IMR-90 (cell line): ENCODE results near the gene ORC4.

Experiments
- CTCF ChIP-seq: conservative IDR thresholded peaks from 2 replicates; pipeline ENCODE4 v1.5.1; 2012; ENCODE audit warnings: mild to moderate bottlenecking, low read depth, low read length, improper control_type of control experiment
- MAFK ChIP-seq: IDR thresholded peaks from 2 replicates; pipeline ENCODE4 v1.6.1; 2012; ENCODE audit warnings: low read depth, low read length, improper control_type of control experiment
- POLR2A ChIP-seq: IDR thresholded peaks from 2 replicates; pipeline ENCODE4 v1.6.1; 2012; ENCODE audit warnings: mild to moderate bottlenecking, low read depth, low read length

GRCh38 chr2:148042219-148042618 is 21.7 kb upstream of the ORC4 start:
- TF ChIP-seq CTCF: no peak
- no peak for TF ChIP-seq POLR2A
- no peak for TF ChIP-seq MAFK
